NCI-H774 (cell line): Measurements from ENCODE around the gene EFNA1.
"Not testable (repeated sequence)": the region's sequence is repeated elsewhere in the genome, so short reads cannot be mapped to it uniquely, and the experiment has no call there.

Experiments used
- DNase-seq: peaks from one replicate; lab custom pipeline; 2025; lab: John Stamatoyannopoulos, UW

EFNA1 gene

GRCh38 chr1:155125511-155125945 is 2.1 kb upstream of the EFNA1 start:
- DNase-seq: no peak

GRCh38 chr1:155125946-155126555 is 1.6 kb upstream of the EFNA1 start:
- no peak for DNase-seq

GRCh38 chr1:155126556-155127104 is 1.0 kb upstream of the EFNA1 start:
- no peak for DNase-seq

GRCh38 chr1:155127967-155128754 is 485 bp downstream of the EFNA1 start:
- no peak for DNase-seq

DNA sequence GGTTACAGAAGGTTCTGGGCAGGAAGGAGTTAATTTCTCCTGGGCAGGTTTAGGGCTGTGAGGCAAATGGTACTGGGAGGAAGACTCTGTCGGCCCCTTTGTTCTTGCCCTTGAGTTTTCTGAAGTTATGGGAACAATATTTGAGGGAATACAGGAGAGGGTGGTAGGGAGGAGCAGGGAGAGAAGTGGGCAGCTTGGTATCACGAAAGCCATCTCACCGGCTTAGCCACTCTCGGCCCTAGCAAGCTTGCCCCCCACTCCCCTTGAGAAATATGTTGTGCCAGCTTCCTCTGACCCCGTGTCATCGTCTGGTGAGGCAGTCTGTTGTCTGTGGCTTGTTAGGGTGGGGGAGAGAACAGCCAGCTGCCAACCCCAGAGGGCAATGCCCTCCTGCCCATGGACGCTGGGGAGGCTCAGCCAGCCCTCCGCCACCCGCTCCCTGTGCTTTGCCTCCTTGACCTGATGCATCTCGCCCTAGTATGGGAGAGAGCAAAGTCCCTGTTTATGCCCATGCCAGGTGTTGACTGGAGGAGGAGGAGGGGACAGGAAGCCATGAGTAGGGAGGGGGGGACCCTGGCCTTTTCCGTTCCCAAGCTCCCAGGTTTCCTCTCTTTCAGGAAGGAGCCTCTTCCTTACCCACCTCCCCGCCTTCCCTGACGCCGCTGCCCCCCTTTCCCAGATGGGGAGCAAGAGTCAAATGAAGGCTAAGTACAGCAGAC is 1.2 kb downstream of the EFNA1 start:
- DNase-seq: no peak

DNA sequence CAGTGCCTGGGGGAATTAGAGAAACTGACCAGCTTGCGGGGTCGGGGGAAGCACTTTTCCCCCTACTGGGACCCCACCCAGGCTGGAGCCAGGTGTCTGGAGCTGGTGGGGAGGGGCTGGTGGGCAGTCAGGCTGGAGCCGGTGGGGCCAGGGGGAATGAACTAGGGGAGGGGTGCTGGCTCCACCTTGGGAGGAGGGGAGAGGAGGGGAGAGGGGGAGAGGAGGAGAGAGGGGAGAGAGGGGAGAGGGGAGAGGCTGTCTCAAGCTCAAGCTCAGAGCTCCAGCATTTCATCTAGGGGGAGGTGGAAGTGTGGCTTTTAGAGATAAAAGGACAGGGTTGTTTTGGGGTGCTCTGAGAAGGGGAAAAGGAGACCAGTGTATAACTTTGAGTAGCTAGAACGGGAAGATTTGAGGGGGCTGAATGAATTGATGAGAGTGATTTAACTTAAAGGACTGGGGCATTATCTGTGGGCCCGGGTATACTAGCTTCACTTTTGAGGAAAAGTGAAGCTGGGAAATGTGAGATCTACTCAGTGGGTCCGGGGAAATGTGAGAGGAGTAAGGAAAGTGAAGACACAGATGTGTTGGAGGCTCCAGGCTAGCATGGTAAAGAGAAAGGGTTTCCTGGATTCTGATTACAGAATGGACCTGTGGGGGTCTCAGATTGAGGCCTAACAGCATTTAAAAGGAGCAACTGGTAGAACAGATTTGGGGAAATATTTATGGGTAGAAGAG is 2.8 kb downstream of the EFNA1 start:
- DNase-seq: no peak

DNA sequence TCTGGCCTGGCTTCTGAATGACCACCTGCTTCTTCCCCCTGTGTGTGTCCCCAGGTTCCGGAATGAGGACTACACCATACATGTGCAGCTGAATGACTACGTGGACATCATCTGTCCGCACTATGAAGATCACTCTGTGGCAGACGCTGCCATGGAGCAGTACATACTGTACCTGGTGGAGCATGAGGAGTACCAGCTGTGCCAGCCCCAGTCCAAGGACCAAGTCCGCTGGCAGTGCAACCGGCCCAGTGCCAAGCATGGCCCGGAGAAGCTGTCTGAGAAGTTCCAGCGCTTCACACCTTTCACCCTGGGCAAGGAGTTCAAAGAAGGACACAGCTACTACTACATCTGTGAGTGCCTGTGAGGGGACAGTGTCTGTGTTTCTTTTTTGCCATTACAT is 3.6 kb downstream of the EFNA1 start:
- DNase-seq: no peak

DNA sequence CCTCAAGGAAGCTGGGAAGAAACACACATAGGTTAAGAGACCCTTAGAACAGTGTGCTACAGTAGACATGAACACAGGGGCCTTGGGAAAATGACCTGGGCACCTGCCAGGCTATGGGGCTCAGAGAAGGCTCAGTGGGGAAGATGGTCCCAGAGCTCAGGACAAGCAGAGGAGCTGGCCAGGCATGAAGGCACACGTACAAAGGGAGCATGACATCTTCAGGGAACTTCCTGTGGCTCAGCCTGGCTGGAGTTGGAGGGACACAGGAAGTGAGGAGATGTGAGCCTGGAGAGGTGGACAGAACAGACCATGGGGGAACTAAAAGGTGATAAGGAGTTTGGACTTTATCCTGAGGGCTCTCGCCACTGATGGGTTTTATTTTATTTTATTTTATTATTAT is 4.2 kb downstream of the EFNA1 start:
- no peak for DNase-seq

- no peak for DNase-seq
Measured at GRCh38 chr1:155133799-155134281, 6.2 kb downstream of the EFNA1 start.

DNA sequence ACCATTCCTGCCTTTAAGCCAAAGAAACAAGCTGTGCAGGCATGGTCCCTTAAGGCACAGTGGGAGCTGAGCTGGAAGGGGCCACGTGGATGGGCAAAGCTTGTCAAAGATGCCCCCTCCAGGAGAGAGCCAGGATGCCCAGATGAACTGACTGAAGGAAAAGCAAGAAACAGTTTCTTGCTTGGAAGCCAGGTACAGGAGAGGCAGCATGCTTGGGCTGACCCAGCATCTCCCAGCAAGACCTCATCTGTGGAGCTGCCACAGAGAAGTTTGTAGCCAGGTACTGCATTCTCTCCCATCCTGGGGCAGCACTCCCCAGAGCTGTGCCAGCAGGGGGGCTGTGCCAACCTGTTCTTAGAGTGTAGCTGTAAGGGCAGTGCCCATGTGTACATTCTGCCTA is 6.6 kb downstream of the EFNA1 start:
- no peak for DNase-seq

DNA sequence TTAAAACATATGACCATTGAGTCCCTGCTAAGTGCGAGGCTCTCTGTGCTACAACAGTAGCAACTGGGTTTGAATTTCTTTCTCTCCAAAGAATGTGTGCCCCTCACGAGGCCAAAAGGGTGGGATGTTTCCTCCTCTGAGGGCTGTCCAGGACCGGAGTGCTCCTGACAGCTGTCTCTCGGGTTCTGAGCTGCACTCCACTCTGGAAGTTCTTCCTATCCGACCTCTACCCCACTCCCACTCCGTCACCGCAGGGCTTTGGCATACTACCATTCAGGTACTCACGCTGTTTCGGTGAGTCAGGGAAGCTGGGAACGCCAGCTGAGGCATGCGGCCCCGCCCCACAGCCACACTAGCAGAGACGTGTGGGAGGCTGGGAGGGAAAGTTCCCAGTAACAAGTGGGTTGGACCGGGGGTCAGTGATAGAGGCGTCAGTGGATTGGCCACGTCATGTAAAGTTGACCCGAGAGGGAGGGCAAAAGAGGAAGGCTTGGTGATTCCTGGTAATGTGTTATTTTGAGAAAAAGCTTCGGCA is 7.3 kb downstream of the EFNA1 start:
- peak; percentile 66 for DNase-seq

DNA sequence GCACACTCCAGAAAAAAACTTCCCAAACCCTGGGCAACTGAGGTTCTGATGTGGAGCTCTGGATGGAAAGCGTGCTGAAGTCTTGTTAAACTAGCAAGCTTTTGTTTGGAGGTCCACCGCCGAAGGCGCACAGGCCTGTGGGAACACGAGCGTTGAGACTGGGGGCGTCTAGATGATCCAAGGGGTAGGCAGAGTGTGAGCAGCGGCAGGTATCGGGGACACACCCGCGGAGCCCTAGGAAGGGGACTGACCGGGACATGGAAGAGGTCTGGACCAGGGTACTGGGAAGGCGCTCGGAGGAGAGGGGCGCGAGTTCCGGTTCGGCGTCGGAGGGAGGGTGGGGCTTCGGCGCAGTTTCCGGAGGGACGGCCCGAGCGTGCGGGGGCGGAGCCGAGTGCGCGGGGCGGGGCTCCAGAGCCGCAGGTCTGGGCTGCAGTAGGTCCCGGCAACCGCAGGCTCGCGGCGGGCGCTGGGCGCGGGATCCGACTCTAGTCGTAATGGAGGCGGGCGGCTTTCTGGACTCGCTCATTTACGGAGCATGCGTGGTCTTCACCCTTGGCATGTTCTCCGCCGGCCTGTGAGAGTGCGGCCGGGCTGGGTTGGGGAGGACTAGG is 7.8 kb downstream of the EFNA1 start, which contains the start of gene SLC50A1:
SLC50A1 (plus strand) TSS at position 438 of the 614 bp plus-strand sequence; CDS start at position 498, 60 bp downstream.
- DNase-seq: peak; percentile 92

GRCh38 chr1:155136748-155137147 is 9.1 kb downstream of the EFNA1 start:
- no peak for DNase-seq

- no peak for DNase-seq
Measured at GRCh38 chr1:155137154-155137949, 9.7 kb downstream of the EFNA1 start.

GRCh38 chr1:155139895-155140629 is 12.4 kb downstream of the EFNA1 start, which contains the start of gene DPM3:
TSS of gene DPM3 (minus strand) at chr1:155140531. CDS start at chr1:155140240, 291 bp downstream.
- DNase-seq: peak; percentile 82

GRCh38 chr1:155140630-155140953 is 12.9 kb downstream of the EFNA1 start:
- DNase-seq: no peak

DNA sequence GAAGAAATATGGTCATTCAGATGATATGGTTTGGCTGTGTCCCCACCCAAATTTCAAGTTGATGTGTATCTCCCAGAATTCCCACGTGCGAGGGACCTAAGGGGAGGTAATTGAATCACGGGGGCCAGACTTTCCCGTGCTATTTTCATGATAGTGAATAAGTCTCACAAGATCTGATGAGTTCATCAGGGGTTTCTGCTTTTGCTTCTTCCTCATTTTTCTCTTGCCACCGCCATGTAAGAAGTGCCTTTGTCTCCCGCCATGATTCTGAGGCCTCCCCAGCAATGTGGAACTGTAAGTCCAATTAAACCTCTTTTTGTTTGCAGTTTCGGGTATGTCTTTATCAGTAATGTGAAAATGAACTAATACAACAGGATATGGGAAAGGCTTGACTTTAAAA is 14.1 kb downstream of the EFNA1 start:
- DNase-seq: no peak

DNA sequence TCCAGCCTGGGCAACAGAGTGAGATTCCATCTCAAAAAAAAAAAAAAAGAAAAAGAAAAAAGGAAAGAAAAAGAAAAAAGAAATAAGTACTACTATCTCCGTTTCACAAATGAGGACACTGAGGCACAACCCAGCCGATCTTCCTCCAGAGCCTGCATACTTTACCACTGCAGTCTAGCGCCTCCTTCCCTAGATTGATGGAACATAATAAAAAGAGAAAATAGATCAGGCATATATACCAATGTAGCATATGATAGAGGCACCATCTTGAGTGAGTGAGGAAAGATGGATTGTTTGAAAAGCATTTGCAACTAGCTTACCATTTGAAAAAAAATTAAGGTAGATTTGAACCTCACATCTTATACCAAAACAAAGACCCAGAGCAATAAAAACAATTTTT is 17.8 kb downstream of the EFNA1 start:
- DNase-seq: no peak

DNA sequence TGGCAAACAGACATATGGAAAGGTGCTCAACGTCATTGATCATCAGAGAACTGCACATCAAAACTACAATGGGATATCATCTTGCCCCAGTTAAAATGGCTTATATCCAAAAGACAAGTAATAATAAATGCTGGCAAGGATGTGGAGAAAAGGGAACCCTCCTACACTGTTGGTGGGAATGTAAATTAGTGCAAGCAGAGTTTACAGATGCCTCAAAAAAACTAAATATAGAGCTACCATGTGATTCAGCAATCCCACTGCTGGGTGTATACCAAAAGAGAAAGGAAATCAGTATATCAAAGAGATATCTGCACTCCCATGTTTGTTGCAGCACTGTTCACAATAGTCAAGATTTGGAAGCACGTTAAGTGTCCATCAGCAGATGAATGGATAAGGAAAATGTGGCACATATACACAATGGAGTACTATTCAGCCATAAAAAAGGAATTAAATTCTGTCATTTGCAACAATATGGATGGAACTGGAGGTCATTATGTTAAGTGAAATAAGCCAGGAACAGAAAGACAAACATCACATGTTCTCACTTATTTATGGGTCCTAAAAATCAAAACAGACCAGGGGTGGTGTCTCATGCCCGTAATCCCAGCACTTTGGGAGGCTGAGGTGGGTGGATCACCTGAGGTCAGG is 28.4 kb downstream of the EFNA1 start:
- not testable (repeated sequence) for DNase-seq
